GM19043 (cell line): ENCODE data around the gene SLC24A3.

ENCODE experiments used
- ATAC-seq: cut with Tn5 transposase; IDR thresholded peaks from one replicate; pipeline ENCODE4 v1.9.1; 2021; ENCODE audit warnings: low read depth; ENCODE audit not compliant: unreplicated experiment

The SLC24A3 gene

GRCh38 chr20:19492116-19492515 is 279.7 kb downstream of the SLC24A3 start:
- ATAC-seq, result no peak

DNA sequence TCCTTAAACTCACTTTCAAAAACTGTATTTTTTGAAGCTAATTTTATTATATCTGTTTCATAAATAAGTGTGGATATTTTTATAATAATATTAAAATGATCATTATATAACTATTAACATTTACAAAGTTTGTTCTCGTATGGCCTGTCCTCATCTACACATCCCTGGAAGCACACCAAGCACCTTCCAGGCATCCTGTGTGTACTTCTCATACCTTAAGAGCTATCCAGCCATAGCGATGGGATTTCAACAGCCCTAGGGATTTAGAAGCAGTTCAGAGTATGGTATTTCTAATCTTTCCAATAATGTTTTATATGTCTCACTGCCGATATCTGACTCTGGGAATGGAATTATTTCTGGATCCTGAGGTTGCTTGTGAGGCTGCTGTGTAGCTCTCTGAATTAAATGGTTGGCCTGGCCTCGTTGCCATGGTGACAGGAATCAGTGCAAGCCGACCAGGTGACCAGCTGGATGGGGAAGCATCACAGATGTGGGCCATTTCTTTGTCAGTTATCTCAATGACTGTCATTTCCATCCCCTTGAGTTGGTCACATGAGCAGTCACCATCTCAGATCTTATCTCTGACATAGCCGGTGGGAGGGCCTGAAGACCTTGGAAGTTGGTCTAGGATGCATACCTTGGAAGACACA is 280.4 kb downstream of the SLC24A3 start:
- no peak for ATAC-seq

- no peak for ATAC-seq
These were observed 281.5 kb downstream of the SLC24A3 start for GRCh38 chr20:19493794-19494495.

DNA sequence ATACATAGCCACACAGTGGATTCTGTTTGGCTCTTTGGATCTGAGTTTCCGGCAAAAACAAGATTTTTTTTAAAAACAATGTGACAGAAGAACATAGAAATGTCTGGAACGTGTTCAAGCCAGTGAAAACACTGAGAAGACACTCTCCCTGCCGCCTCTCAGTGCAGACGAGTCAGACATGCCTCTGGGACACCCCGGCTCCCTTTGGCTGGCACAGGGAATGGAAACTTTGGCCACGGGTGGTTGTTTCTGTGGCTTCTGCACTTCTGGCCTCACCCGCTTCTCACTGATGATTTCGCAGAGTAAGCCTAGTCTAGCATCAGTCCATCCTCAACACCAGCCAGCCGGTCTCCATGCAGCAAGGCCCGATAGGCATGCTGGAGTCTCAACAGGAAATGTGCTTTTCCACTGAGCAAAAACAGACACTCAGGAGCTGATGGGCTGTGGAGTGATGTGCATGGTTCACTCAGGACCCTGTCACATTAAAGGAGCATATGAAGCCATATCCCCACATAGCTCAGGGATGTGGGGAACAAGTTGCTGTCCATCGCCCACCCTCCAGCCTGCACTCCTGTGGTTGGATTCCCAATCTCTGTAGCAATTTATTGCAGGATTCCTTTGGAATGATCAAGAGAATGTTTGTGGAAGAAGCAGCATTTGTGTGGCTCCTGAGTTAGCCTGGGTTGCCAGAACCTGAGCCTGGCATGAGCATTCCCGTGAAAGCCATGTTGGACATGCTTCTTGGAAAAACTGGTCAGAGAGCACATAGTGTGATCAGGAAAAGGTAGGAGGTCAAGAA is 283.7 kb downstream of the SLC24A3 start:
- ATAC-seq, result no peak

DNA sequence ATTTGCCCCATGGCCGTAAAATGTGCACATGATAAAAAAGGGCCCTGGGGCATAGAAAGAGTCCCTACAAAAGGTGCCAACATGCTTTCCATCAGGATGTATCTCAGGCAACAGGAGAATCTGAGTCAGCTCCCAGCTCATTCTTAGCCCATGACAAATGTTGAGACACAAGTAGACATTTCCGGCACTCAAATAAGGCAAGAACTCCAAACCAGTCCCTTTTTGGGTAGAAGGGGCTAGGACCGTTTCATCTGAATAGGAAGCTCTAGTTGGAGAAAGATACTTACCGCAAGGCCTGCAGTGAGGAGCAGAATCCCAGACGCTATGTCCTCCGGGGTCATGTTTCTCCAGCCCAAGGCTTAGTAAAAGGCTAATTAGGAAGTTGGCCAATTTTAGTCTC is 284.6 kb downstream of the SLC24A3 start:
- no peak for ATAC-seq

- no peak for ATAC-seq
These were observed 286.3 kb downstream of the SLC24A3 start for GRCh38 chr20:19498756-19499155.

GRCh38 chr20:19501476-19502115 is 289.2 kb downstream of the SLC24A3 start:
- ATAC-seq, result no peak

DNA sequence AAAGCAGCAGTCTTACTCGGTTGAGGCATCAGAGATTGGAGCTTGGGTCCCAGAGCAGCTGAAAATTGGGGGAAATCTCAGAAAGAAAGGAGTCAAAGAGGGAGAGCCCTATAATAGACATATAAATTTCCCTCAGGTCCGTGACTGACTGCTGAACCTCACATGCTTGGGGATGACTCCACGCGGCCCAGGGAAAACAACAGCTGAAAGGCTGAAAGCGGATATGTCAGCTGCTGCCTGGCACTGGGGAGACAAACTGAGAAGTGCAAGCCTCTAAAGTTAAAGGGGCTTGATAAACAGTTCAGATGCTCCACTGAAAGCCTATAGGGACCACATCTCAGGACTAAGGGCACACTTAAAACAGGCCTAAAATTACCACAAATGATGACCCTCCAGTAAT is 289.7 kb downstream of the SLC24A3 start:
- ATAC-seq, result no peak

DNA sequence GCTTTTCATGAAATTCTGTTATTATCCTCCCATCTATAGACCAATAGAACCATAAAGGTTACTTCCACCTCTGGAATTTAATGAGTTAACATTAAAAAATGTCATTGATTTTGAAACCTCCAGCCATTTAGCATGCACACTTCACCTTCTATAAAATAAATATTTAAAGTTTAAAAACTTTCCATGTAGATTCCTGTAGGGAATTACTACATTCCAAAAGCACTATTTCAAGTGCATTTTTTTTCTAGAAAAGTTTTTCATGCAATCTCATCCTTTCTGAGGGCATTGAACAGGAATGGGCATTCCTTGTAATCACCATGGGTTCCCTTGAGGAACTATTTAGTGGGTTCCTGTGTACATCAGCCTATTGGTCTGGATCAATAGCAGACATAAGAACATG is 291.8 kb downstream of the SLC24A3 start:
- ATAC-seq, result no peak

GRCh38 chr20:19506021-19506420 is 293.6 kb downstream of the SLC24A3 start:
- ATAC-seq, result no peak

DNA sequence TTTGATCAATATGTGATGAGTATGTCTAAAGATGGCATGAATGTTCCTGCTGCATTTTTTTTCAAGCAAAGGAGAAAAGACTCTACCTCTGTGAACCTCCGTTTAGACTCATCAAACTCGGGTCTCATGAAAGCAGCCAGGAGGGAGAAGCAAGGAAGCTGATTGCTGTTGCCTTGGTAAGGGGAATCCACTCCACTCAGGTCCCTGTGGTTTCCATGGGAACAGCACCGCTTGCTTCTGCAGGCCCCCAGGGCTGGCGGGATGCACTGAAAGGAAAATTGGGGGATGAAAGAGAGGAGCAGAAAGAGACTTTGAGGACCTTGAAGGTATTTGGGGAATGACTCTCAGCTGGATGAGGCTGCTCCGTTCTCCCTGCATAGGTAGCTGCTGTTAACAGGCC is 296.0 kb downstream of the SLC24A3 start:
- no peak for ATAC-seq

GRCh38 chr20:19510611-19511010 is 298.2 kb downstream of the SLC24A3 start:
- no peak for ATAC-seq

GRCh38 chr20:19511931-19512330 is 299.5 kb downstream of the SLC24A3 start:
- ATAC-seq, result no peak

DNA sequence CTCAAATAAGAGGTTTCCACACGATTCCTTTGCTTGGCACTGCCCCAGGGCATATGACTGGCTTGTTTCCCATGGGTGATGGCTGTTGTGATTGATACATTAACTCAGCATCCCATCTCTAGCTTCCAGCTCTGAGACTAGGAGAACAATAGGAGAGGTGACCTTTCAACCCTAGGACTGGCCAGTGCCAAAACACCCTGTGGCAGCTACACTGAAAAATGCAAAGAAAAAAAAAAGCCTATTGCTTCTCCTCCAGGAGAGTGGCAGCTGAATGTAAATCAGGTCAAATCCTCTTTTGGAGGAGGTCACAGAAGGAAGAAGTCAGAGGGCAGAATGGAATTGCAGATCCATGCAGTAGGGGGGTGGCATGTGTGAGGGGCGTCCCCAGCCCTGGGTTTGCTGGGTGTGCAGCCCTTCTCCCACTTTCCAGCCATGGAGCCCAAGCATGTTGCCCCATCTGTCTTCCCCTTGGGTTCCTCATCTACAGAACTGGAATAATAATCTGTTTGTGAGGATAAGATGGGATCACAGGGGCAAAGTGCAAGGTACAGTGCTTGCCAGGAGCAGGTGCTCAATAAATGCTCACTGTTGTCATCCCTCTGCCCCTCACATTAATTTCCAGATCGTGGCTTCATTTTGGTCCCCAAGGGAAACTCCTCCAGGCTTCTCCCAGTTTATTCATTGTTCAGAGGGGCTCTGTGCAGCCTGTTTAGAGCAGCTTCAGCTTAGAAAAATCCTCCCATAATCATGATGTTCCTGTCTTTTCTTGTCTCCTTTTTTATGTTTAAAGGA is 300.6 kb downstream of the SLC24A3 start:
- ATAC-seq, result no peak

- ATAC-seq, result no peak
These were observed 302.6 kb downstream of the SLC24A3 start for GRCh38 chr20:19515074-19515473.

GRCh38 chr20:19519466-19519865 is 307.0 kb downstream of the SLC24A3 start:
- no peak for ATAC-seq

DNA sequence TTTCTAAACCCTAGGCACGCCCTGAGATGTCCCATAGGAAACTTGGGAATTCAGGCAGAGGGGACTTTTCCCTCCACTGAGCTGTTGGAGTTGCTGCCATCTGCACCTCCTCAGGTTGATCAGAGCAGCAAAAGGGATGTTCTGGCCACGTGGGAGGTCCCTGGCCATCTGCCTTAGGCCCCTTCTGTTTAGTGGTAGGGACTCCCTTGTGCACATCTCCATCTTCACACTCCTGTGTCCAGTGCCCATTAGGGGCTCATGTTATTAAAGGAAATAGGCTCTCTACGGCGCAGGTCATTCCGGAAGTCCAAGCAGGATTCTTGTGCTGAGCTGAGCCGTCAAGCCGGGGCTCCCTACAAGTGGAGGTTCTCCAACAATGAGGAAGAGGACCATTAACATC is 307.8 kb downstream of the SLC24A3 start:
- no peak for ATAC-seq

- ATAC-seq, result no peak
These were observed 309.8 kb downstream of the SLC24A3 start for GRCh38 chr20:19522071-19522801.

- ATAC-seq, result no peak
These were observed 310.6 kb downstream of the SLC24A3 start for GRCh38 chr20:19522836-19523590.
